ENCODE data around the gene TIMP2.
"Not testable (repeated sequence)": the region's sequence is repeated elsewhere in the genome, so short reads cannot be mapped to it uniquely, and the experiment has no call there.

TIMP2 gene

GRCh38 chr17:78870621-78871020 lies 54.6 kb downstream of the TIMP2 start:
- Histone ChIP-seq H3K36me3 (ENCODE audit: insufficient read depth, low read length) (peaks cover 56% of the 10 kb centered on the region), H3K9ac (ENCODE audit: low read length) (no peak overlapping the region), H3K27ac (ENCODE audit: low read depth, low read length) (no peak overlapping the region), H3K4me3 (ENCODE audit: low read depth in 1 of 2, low read length in 2 of 2) (no peak overlapping the region), H3K27me3 (ENCODE audit: control insufficient read depth in 1 of 2, insufficient read depth in 2 of 2, low read length in 2 of 2) (no peaks in the 10 kb centered on the region), H3K4me1 (ENCODE audit: insufficient read depth, low read length) (peaks cover 35% of the 10 kb centered on the region), H3K9me3 (ENCODE audit: low read length) (no peaks in the 10 kb centered on the region)

- H3K4me1 ChIP-seq (ENCODE audit: insufficient read depth, low read length) = peaks cover 20% of the 10 kb centered on the region
- no peak overlapping the region for H3K9ac ChIP-seq (ENCODE audit: low read length)
- H3K27ac ChIP-seq (ENCODE audit: low read depth, low read length) = no peak overlapping the region
- H3K27me3 ChIP-seq (ENCODE audit: control insufficient read depth in 1 of 2, insufficient read depth in 2 of 2, low read length in 2 of 2) = no peaks in the 10 kb centered on the region
- no peak overlapping the region for H3K4me3 ChIP-seq (ENCODE audit: low read depth in 1 of 2, low read length in 2 of 2)
- H3K9me3 ChIP-seq (ENCODE audit: low read length) = no peaks in the 10 kb centered on the region
- peaks cover 62% of the 10 kb centered on the region for H3K36me3 ChIP-seq (ENCODE audit: insufficient read depth, low read length)
Measured at GRCh38 chr17:78868391-78868790, 56.8 kb downstream of the TIMP2 start.

- Histone ChIP-seq H3K4me1 (ENCODE audit: insufficient read depth, low read length) (peaks cover 22% of the 10 kb centered on the region), H3K36me3 (ENCODE audit: insufficient read depth, low read length) (peaks cover 49% of the 10 kb centered on the region)
- not testable (repeated sequence) for H3K27me3 ChIP-seq (ENCODE audit: control insufficient read depth in 1 of 2, insufficient read depth in 2 of 2, low read length in 2 of 2); H3K27ac ChIP-seq (ENCODE audit: low read depth, low read length); H3K4me3 ChIP-seq (ENCODE audit: low read depth in 1 of 2, low read length in 2 of 2); H3K9me3 ChIP-seq (ENCODE audit: low read length); H3K9ac ChIP-seq (ENCODE audit: low read length)
Measured at GRCh38 chr17:78867046-78867445, 58.1 kb downstream of the TIMP2 start.

GRCh38 chr17:78865682-78866390 lies 59.4 kb downstream of the TIMP2 start:
- no peak overlapping the region for H3K4me3 ChIP-seq (ENCODE audit: low read depth in 1 of 2, low read length in 2 of 2)
- H3K9ac ChIP-seq (ENCODE audit: low read length) = no peak overlapping the region
- peaks cover 44% of the 10 kb centered on the region for H3K36me3 ChIP-seq (ENCODE audit: insufficient read depth, low read length)

GRCh38 chr17:78864117-78864516 lies 61.1 kb downstream of the TIMP2 start:
- H3K27me3 ChIP-seq (ENCODE audit: control insufficient read depth in 1 of 2, insufficient read depth in 2 of 2, low read length in 2 of 2) = no peaks in the 10 kb centered on the region
- H3K36me3 ChIP-seq (ENCODE audit: insufficient read depth, low read length) = peaks cover 32% of the 10 kb centered on the region
- H3K27ac ChIP-seq (ENCODE audit: low read depth, low read length) = no peak overlapping the region

More at GRCh38 chr17:78865682-78866390, 59.4 kb downstream of the TIMP2 start:
- no peaks in the 10 kb centered on the region for H3K9me3 ChIP-seq (ENCODE audit: low read length)
- no peaks in the 10 kb centered on the region for H3K27me3 ChIP-seq (ENCODE audit: control insufficient read depth in 1 of 2, insufficient read depth in 2 of 2, low read length in 2 of 2)
- H3K27ac ChIP-seq (ENCODE audit: low read depth, low read length) = peak overlapping the region; percentile 22
- peaks cover 28% of the 10 kb centered on the region for H3K4me1 ChIP-seq (ENCODE audit: insufficient read depth, low read length)

GRCh38 chr17:78862073-78863023 lies 62.8 kb downstream of the TIMP2 start:
- no peaks in the 10 kb centered on the region for H3K9me3 ChIP-seq (ENCODE audit: low read length)
- peaks cover 24% of the 10 kb centered on the region for H3K36me3 ChIP-seq (ENCODE audit: insufficient read depth, low read length)
- peaks cover 28% of the 10 kb centered on the region for H3K4me1 ChIP-seq (ENCODE audit: insufficient read depth, low read length)
- no peak overlapping the region for H3K9ac ChIP-seq (ENCODE audit: low read length)
- peak overlapping the region; percentile 22 for H3K27ac ChIP-seq (ENCODE audit: low read depth, low read length)
- H3K27me3 ChIP-seq (ENCODE audit: control insufficient read depth in 1 of 2, insufficient read depth in 2 of 2, low read length in 2 of 2) = no peaks in the 10 kb centered on the region
- H3K4me3 ChIP-seq (ENCODE audit: low read depth in 1 of 2, low read length in 2 of 2) = no peak overlapping the region

More at GRCh38 chr17:78864117-78864516, 61.1 kb downstream of the TIMP2 start:
- Histone ChIP-seq H3K9me3 (ENCODE audit: low read length) (no peaks in the 10 kb centered on the region), H3K4me3 (ENCODE audit: low read depth in 1 of 2, low read length in 2 of 2) (no peak overlapping the region), H3K4me1 (ENCODE audit: insufficient read depth, low read length) (peaks cover 28% of the 10 kb centered on the region), H3K9ac (ENCODE audit: low read length) (no peak overlapping the region)

GRCh38 chr17:78861229-78861628 lies 64.0 kb downstream of the TIMP2 start:
- Histone ChIP-seq H3K9me3 (ENCODE audit: low read length) (no peaks in the 10 kb centered on the region), H3K27me3 (ENCODE audit: control insufficient read depth in 1 of 2, insufficient read depth in 2 of 2, low read length in 2 of 2) (no peaks in the 10 kb centered on the region), H3K36me3 (ENCODE audit: insufficient read depth, low read length) (peaks cover 35% of the 10 kb centered on the region), H3K4me1 (ENCODE audit: insufficient read depth, low read length) (peaks cover 17% of the 10 kb centered on the region), H3K4me3 (ENCODE audit: low read depth in 1 of 2, low read length in 2 of 2) (no peak overlapping the region), H3K9ac (ENCODE audit: low read length) (no peak overlapping the region), H3K27ac (ENCODE audit: low read depth, low read length) (no peak overlapping the region)

GRCh38 chr17:78859051-78859450 lies 66.1 kb downstream of the TIMP2 start:
- Histone ChIP-seq H3K4me1 (ENCODE audit: insufficient read depth, low read length) (peaks cover 9% of the 10 kb centered on the region), H3K4me3 (ENCODE audit: low read depth in 1 of 2, low read length in 2 of 2) (no peak overlapping the region), H3K9me3 (ENCODE audit: low read length) (no peaks in the 10 kb centered on the region), H3K9ac (ENCODE audit: low read length) (no peak overlapping the region), H3K27ac (ENCODE audit: low read depth, low read length) (no peak overlapping the region), H3K36me3 (ENCODE audit: insufficient read depth, low read length) (peaks cover 50% of the 10 kb centered on the region), H3K27me3 (ENCODE audit: control insufficient read depth in 1 of 2, insufficient read depth in 2 of 2, low read length in 2 of 2) (no peaks in the 10 kb centered on the region)

GRCh38 chr17:78857266-78857665 lies 67.9 kb downstream of the TIMP2 start:
- peaks cover 53% of the 10 kb centered on the region for H3K36me3 ChIP-seq (ENCODE audit: insufficient read depth, low read length)
- peaks cover 9% of the 10 kb centered on the region for H3K4me1 ChIP-seq (ENCODE audit: insufficient read depth, low read length)
- H3K4me3 ChIP-seq (ENCODE audit: low read depth in 1 of 2, low read length in 2 of 2) = no peak overlapping the region
- H3K27ac ChIP-seq (ENCODE audit: low read depth, low read length) = no peak overlapping the region
- no peak overlapping the region for H3K9ac ChIP-seq (ENCODE audit: low read length)
- H3K9me3 ChIP-seq (ENCODE audit: low read length) = no peaks in the 10 kb centered on the region
- no peaks in the 10 kb centered on the region for H3K27me3 ChIP-seq (ENCODE audit: control insufficient read depth in 1 of 2, insufficient read depth in 2 of 2, low read length in 2 of 2)

- Histone ChIP-seq H3K4me3 (ENCODE audit: low read depth in 1 of 2, low read length in 2 of 2) (no peak overlapping the region), H3K9me3 (ENCODE audit: low read length) (no peaks in the 10 kb centered on the region), H3K4me1 (ENCODE audit: insufficient read depth, low read length) (no peaks in the 10 kb centered on the region), H3K27ac (ENCODE audit: low read depth, low read length) (no peak overlapping the region), H3K9ac (ENCODE audit: low read length) (no peak overlapping the region), H3K36me3 (ENCODE audit: insufficient read depth, low read length) (peaks cover 48% of the 10 kb centered on the region), H3K27me3 (ENCODE audit: control insufficient read depth in 1 of 2, insufficient read depth in 2 of 2, low read length in 2 of 2) (no peaks in the 10 kb centered on the region)
Measured at GRCh38 chr17:78855561-78856165, 69.5 kb downstream of the TIMP2 start.

- Histone ChIP-seq H3K9me3 (ENCODE audit: low read length) (no peaks in the 10 kb centered on the region), H3K4me3 (ENCODE audit: low read depth in 1 of 2, low read length in 2 of 2) (no peak overlapping the region), H3K9ac (ENCODE audit: low read length) (no peak overlapping the region), H3K4me1 (ENCODE audit: insufficient read depth, low read length) (no peaks in the 10 kb centered on the region), H3K36me3 (ENCODE audit: insufficient read depth, low read length) (peaks cover 44% of the 10 kb centered on the region), H3K27ac (ENCODE audit: low read depth, low read length) (no peak overlapping the region), H3K27me3 (ENCODE audit: control insufficient read depth in 1 of 2, insufficient read depth in 2 of 2, low read length in 2 of 2) (no peaks in the 10 kb centered on the region)
Measured at GRCh38 chr17:78854508-78854907, 70.7 kb downstream of the TIMP2 start.

All from muscle layer of colon (tissue), 2 donors.